NCI-H510A treated with DMSO at 0.1 percent for 48 hours (cell line): ENCODE data around the gene BABAM1.

Experiments used
- DNase-seq: peaks from one replicate; lab custom pipeline; 2025; lab: John Stamatoyannopoulos, UW

The BABAM1 gene

GRCh38 chr19:17303940-17304267 lies 36.7 kb downstream of the BABAM1 start:
- DNase-seq = no peak

GRCh38 chr19:17304386-17305215 lies 37.4 kb downstream of the BABAM1 start:
- DNase-seq = no peak

GRCh38 chr19:17305216-17305516 lies 37.9 kb downstream of the BABAM1 start:
- DNase-seq = no peak

- peak; percentile 99 for DNase-seq
Measured at GRCh38 chr19:17305517-17306284, 38.5 kb downstream of the BABAM1 start, which contains the start of gene MRPL34. Gene MRPL34 (plus strand): TSS chr19:17305872. CDS start chr19:17305893, 21 bp downstream.

- no peak for DNase-seq
Measured at GRCh38 chr19:17306285-17306714, 39.1 kb downstream of the BABAM1 start.

GRCh38 chr19:17307876-17308377 lies 40.7 kb downstream of the BABAM1 start:
- no peak for DNase-seq

- peak; percentile 99 for DNase-seq
Measured at GRCh38 chr19:17309198-17309964, 42.1 kb downstream of the BABAM1 start, which contains the start of gene DDA1. Gene DDA1 (plus strand): TSS chr19:17309563. CDS start chr19:17309655, 92 bp downstream.

GRCh38 chr19:17309965-17310461 lies 42.8 kb downstream of the BABAM1 start:
- no peak for DNase-seq

- DNase-seq = no peak
Measured at GRCh38 chr19:17311455-17312188, 44.4 kb downstream of the BABAM1 start.

- DNase-seq = no peak
Measured at GRCh38 chr19:17312189-17313113, 45.2 kb downstream of the BABAM1 start.

- no peak for DNase-seq
Measured at GRCh38 chr19:17314007-17314593, 46.9 kb downstream of the BABAM1 start.

- no peak for DNase-seq
Measured at GRCh38 chr19:17318966-17319365, 51.7 kb downstream of the BABAM1 start.

- no peak for DNase-seq
Measured at GRCh38 chr19:17319473-17320238, 52.4 kb downstream of the BABAM1 start.

- DNase-seq = no peak
Measured at GRCh38 chr19:17320435-17320834, 53.2 kb downstream of the BABAM1 start.

- DNase-seq = no peak
Measured at GRCh38 chr19:17321655-17322489, 54.6 kb downstream of the BABAM1 start.

GRCh38 chr19:17322854-17323253 lies 55.6 kb downstream of the BABAM1 start:
- DNase-seq = no peak

GRCh38 chr19:17323300-17323963 lies 56.2 kb downstream of the BABAM1 start:
- no peak for DNase-seq

- DNase-seq = no peak
Measured at GRCh38 chr19:17323964-17324332, 56.7 kb downstream of the BABAM1 start.
